NCI-H2107 treated with DMSO at 0.1 percent for 48 hours (cell line): Measurements from ENCODE around the gene RANBP1.

Experiments used
- DNase-seq: peaks from one replicate; lab custom pipeline; 2025; ENCODE audit not compliant: unreplicated experiment; lab: John Stamatoyannopoulos, UW

The RANBP1 gene

GRCh38 chr22:20107951-20108756 is 7.8 kb upstream of the RANBP1 start:
- no peak for DNase-seq

GRCh38 chr22:20108757-20109230 is 7.1 kb upstream of the RANBP1 start:
- DNase-seq, result no peak

GRCh38 chr22:20109411-20110358 is 6.2 kb upstream of the RANBP1 start:
- no peak for DNase-seq

- no peak for DNase-seq
Observed at GRCh38 chr22:20110359-20110985, 5.4 kb upstream of the RANBP1 start.

- DNase-seq, result no peak
Observed at GRCh38 chr22:20111045-20111688, 4.7 kb upstream of the RANBP1 start.

GRCh38 chr22:20111689-20112622 is 3.9 kb upstream of the RANBP1 start:
- no peak for DNase-seq

- DNase-seq, result no peak
Observed at GRCh38 chr22:20112623-20113511, 3.0 kb upstream of the RANBP1 start.

- DNase-seq, result no peak
Observed at GRCh38 chr22:20113551-20114310, 2.2 kb upstream of the RANBP1 start.

GRCh38 chr22:20114506-20115475 is 1.1 kb upstream of the RANBP1 start:
- no peak for DNase-seq

- DNase-seq, result no peak
Observed at GRCh38 chr22:20116376-20116950, 559 bp downstream of the RANBP1 start.

- DNase-seq, result peak; percentile 70
Observed at GRCh38 chr22:20116951-20117632, 1.2 kb downstream of the RANBP1 start, which contains the start of gene TRMT2A. Gene TRMT2A (minus strand): TSS chr22:20117226. CDS start chr22:20116906, 320 bp downstream.

- no peak for DNase-seq
Observed at GRCh38 chr22:20117633-20118299, 1.9 kb downstream of the RANBP1 start.

GRCh38 chr22:20118300-20119020 is 2.6 kb downstream of the RANBP1 start:
- DNase-seq, result no peak

GRCh38 chr22:20121856-20122415 is 6.0 kb downstream of the RANBP1 start:
- DNase-seq, result no peak
